Activated CD4-positive, alpha-beta T cell treated with anti-CD3 and anti-CD28 coated beads, Interleukin-2, amount 50 U/mL, for 16 hours (primary cell): ENCODE results near the gene NPW.

ENCODE experiments used
- DNase-seq: peaks from one replicate; pipeline ENCODE4 v3.0.0-alpha.2; 2020

NPW gene

DNA sequence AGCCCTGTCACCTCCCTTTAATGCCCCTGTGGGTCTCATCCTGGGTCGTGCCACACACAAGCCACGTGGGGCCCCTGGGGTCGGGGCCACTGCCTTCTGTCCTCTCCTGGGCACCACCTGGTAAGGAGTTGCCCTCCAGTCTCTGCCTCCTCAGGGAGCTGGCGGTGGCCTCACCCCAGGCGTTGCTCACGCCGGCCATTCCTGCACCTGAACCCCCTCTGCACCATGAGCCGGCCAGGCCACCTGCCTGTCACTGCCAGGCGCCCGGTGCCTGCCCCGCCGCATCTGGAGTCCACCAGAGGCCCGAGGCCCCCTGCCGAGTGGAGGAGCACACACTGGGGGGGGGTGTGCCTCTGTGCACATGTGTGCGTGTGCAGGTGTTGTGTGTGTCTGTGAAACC is 17.5 kb downstream of the NPW start:
- DNase-seq, result no peak

DNA sequence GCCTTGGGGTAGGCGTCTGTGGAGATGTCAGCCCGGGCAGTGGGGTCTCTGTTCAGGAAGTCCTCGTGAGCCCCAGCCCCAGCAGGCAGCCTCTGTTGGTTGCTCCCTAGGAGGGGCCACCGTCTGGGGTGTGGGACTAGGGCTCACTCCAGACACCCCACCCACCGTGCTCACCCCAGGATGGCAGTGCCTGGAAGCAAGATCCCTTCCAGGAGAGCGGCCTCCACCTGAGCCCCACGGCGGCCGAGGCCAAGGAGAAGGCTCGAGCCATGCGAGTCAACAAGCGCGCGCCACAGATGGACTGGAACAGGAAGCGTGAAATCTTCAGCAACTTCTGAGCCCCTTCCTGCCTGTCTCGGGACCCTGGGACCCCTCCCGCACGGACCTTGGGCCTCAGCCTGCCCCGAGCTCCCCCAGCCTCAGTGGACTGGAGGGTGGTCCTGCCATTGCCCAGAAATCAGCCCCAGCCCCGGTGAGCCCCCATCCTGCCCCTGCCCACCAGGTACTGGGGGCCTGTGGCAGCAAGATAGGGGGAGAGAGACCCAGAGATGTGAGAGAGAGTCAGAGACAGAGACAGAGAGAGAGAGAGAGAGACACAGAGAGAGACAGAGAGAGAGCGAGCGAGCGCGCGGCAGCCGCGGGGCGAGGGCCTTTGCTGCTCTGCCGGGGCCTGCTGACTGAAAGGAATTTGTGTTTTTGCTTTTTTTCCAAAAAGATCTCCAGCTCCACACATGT is 18.2 kb downstream of the NPW start:
- DNase-seq, result no peak

DNA sequence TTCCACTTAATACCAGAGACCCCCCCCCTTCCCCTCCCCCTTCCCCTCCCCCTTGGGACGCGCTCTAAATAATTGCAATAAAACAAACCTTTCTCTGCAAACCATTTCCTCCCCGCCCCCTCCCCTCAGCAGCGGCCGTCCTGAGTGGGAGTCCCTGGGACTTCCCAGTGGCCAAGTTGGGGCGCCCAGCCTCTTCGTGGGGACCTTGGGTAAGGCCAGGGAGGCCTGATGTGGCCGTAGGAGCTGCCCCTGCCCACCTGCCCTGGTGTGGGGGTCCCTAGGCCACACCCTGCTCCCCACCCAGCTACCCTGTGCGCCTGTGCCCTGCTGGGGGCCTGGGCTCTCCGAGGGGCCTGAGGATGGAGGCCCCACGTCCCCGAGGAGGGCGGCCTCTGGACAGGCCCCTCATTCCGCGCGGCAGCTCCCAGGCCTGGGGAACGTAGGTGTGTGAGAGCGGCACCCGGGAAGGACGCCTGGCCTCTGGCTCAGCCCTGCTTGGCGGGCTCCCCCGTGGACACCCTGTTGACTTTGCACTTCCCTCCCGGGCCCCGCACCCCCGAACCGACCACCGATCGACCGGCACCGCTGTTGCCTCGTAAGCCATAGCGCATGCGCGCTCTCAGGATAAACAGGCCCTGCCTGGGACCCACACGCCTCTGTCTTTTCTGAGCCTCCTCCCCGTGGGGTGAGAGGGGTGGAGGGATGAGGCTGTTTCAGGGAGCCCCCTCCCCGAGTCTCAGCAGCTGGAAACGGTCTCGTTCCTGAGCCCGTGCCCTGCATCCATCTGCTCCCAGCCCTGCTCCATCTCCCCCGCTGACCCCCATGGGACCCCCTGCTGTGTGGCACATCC is 19.0 kb downstream of the NPW start:
- no peak for DNase-seq

DNA sequence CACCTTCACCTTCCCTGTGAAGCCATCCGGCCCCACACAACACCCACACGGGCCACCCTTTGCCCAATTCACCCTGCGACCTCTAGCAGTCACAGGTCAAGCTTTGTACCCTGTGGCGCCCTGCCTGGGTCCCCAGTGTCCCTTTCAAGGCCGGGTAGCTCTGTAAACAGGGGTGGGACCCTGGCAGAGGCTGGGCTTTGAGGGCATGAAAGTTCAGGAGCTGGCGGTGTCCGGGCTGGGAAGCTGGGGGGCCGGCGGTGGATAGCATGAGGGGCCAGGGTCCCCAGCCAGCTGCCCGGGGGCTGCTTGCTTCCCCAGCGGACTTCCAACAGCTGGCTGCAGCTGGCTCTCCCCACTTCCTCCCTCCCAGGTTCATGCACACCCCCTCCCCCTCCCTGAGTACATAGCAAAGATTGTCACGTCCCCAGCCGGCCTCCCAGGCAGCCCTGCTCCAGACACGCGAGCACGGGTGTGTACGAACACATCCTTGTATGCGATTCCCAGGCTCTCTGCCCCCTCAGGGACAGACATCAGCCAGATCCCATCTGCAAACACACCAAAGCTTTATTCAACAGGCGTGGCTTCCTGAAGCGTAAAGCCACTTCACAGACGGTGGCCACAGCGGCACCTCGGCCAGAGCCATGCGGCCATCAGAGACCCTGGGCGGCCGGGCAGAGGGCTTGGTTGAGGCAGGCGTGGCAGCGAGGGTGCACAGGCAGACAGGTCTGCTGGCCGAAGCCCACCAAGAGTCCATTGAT is 19.9 kb downstream of the NPW start:
- DNase-seq, result no peak

DNA sequence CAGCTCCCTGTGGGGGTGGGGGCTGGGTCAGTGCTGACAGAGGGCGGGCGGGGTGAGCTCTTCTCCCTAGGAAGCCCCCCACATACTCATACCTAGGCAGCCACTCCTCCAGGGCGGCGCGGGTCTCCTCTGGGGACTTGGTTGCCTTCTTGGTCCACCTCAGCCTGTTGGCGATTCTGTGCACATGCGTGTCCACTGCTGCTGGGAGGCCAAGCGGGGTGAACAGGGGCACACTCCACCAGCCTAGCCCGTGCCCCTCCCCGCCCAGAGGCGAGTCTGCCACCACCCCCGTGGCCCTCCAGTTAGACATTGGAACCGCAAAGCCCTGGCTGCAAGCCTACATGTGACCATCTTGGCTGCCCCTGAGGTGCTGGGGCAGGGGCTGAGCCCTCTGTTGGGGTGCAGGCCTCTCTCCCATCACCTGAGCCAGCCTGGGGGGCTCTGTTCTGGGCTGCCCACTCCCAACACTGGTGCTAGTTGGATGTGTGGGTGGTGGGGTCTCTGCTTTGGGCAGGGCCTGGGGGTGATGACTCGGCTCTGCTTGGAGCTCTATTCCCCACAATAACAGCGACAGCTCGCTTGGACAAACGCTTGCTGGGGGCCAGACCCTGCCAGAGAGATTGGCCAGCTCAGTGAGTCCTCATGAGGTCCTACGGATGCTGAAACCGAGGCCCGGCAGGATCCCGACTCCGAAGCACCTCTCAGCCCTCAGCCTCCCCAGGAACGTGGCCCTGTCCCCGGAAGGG is 20.6 kb downstream of the NPW start:
- DNase-seq, result no peak

DNA sequence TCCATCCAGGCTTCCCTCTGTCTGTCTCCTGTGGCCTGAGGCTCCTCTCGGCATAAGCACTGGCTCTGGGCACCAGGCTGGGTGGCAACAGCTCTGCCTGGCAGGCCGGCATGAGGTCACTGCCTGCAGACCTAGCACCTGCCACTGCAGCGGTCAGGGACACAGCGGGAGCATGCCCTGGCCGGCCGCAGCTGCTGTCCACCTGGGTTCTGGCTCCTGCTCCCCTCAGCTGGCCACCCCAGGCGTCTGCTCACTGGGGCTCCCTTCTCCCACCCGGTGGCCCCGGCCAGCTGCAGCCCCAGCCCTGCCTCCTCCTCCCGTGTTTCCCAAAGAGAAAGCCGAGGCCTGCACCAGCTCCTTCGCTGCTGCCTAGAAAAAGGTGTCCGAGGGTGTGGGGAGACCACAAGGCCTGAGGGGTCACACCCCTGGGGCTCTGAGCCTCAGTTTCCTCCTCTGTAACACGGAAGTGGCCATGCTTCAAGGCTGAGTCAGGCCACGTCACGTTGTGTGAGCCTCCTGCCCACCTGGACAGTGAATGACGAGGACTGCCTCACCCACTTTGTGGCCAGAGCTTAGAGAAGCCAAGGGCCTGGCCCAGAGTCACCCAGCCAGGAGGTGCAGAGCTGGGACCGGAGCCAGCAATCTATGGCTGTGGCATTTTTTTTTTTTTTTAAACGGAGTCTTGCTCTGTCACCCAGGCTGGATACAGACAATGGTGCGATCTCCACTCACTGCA is 21.4 kb downstream of the NPW start:
- DNase-seq, result no peak

DNA sequence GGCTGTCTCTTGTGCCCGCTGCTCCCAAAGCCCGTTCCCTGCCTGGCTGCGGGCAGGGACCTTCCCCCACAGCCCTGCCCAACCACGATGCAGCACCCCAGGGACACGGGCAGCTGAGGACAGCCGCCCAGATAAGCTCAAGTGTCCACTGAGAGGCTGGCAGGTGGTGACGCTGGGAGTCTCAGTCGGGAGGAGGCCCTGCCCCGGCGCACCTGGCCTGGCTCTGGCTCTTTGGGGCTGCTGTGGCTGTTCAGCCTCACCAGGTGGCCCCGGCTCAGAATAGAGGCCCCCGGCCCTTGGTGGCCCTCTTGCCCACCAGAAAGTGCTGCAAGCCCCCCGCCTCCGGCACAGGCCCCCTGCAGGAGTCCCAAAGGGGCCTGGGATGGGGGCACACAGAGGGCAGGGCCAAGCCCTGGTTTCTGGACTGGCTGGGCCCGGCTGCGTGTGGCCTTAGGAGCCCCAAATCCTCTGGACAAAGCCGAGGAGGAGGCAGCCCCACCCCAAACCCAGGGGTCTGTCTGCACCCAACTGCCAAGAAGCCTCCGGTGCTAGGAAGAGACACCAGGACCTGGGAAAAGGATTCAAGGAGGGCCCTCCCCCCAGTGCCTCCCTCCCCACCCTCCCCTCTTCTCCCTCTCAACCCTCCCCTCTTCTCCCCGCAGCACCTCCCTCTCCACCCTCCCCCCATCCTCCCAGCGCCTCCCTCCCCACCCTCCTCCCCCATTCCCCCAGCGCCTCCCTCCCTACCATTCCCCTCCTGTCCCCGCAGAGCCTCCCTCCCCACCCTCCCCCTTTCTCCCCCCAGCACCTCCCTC is 22.8 kb downstream of the NPW start:
- DNase-seq, result no peak

DNA sequence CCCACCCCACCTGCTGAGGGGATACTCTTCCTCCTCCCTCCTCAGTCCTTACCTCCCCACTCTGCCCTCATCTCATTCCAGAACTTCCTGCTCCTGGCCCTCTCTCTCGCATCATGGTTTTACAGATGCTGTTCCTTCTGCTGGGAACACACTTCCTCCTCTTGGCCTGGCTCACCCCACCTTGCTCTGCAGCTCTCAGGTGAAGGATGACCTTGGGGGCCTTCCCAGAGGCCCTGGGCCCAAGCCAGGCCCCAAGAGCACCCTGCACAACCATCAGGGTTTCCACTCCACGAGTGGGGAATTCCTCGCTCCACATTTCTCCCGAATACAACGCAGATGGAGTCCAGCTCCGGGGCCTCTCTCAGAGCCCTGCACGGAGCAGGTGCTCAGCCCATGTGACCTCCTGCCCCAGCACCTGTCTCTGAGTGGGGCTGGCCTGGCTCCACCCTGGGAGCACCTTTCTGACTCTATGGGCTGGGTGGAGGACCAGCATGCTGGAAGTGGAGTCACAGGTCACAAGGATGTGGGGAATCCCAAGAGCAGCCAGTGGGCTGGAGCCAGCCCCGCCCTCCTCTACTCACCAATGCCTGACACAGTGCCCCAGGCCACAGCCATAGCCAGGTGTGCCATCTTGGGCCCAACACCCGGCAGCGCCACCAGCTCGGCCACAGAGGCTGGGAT is 23.5 kb downstream of the NPW start:
- no peak for DNase-seq

DNA sequence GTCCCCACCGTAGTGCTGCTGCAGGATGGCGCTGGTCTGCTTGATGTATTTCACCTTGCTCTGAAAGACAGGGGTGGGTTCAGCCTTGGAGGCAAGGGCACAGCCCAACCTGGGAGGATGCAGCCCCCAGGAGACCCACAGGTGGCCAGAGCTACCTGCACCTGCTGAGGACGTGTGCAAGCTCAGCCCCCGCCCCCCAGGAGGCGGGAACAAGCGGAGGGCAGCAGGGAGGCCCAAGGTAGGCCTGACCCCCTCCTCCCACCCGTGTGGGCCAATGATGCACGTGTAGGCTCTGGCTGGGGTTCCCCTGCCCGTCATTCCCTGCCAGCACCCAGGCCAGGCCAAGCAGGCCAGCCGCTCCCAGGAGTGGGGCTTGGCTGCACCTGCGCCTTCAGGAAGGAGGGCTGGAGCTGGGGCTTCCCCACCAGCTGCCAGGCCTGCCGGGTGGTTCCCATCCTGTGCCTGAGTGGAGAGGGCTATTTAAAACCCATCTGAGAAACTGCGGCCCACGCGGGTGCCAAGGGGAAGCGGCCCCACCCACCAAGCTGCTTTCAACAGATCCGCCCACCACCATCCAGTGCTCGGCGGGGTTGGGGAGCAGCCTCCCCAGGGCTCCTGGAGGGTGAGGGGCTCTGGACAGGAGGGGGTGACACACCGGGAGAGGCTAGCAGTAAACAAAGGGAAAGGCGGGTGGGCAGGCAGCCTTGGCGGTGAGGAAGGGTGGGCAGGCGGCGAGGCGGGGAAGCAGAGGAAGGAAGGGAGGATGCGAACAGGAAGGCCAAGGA is 24.3 kb downstream of the NPW start:
- no peak for DNase-seq

DNA sequence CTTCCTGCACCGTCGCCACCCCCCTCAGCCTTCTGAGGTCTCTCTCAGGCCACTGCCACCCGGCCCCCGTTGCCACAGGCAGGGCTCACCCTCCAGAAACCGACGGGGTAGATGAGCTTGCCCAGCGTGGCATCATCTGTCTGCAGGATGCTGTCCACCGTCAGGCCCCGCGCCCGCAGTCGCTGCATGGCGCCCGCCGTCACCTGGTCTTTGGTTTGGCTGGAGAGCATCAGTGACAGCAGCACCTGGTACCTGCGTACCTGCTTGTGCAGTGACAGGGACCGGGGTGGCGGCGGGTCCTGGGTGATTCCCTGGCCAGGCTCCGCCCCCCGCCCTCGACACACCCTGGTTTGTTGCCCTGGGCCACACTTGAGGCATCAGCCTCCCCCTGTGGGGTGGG is 25.0 kb downstream of the NPW start:
- DNase-seq, result no peak

DNA sequence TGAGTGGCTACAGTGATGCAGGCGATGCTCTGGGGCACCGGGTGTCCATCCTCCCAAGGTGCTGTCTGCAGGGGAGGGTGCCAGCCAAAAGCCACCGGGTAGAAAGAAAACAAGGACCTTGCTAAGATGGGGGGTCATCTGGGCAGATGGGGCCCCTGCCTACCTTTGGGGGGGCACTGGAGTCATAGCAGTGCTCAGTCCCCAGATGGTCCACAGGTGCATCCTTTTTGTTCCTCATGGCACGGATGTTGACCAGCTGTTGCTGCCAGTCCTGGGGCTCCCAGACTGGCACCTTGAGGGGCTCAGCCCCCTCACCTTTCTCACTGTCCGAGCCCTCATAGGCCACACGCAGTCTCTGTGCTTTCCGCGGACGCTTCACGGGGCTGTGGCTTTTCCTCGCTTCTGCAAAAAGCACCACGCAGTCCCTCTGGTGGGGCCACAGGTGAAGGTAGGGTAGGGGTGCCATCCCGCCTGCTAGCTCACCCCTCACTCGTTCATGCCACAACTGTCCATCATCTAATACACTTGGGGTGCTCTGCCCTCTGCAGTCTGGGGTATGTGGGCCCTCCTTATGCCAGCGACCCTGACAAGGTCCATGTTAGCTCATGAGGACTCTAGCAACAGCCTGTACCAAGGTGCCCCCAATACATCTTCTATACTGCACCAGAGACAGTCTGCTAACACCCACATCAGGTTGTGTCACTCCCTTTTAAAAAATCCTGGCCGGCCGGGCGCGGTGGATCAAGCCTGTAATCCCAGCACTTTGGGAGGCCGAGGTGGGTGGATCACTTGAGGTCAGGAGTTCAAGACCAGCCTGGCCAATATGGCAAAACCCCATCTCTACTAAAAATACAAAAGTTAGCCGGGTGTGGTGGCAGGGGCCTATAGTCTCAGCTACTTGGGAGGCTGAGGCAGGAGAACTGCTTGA is 26.6 kb downstream of the NPW start:
- no peak for DNase-seq

DNA sequence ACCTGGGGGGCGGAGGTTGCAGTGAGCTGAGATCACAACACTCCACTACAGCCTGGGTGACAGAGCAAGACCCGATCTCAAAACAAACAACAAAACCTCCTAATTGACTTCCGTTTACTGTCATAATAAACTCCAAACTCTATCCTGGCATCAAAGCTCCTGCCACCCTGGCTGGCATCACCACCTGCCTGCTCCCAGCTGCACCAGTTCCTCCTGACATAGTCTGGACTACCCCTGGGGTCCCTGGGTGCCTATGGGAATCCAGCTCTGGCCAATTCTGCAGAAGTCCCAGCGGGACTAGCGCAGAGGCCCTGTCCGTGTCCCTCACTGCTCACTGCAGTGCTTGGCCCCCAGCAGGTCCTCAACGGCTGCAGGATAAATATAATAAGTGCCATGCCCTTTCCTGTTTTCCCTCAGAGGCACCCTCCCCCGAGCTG is 27.3 kb downstream of the NPW start:
- no peak for DNase-seq

DNA sequence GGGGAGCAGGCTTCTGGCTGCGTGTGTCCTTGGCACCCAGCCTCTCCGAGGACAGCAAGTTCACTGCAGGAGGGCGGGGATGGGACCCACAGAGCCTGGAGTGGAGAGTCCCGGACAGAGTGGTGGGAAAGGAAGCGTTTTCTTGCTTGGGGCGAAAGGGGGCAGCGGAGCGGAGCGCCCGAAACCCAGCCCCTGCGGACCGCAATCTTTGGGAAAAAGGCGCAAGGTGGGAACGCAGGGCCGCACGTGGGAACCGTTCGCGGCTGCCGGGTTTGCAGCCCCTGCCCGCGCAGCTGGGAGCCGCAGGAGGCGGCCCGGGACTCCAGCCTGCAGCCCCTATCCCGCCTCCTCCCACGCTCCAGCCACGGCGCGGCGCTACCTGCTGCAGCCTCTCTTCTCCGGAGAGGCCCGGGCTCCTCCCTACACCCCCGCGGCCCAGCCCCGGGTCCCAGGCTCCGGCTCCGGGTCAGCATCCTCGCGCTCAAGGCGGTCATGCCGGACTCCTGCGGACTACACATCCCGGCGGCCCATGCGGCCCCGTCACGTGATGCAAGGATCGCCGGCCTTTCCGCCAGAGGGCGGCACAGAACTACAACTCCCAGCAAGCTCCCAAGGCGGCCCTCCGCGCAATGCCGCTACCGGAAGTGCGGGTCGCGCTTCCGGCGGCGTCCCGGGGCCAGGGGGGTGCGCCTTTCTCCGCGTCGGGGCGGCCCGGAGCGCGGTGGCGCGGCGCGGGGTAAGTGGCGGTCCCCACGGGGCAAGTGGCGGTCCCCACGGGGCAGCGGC is 27.9 kb downstream of the NPW start, which contains the start of the genes NTHL1 and TSC2:
NTHL1 (minus strand) TSS at position 505 of the 786 bp plus-strand sequence; CDS start at position 494, 11 bp downstream.
TSC2 (plus strand) TSS at position 656 of the 786 bp plus-strand sequence. CDS start 631 bp downstream, outside the sequence.
- peak; percentile 98 for DNase-seq

DNA sequence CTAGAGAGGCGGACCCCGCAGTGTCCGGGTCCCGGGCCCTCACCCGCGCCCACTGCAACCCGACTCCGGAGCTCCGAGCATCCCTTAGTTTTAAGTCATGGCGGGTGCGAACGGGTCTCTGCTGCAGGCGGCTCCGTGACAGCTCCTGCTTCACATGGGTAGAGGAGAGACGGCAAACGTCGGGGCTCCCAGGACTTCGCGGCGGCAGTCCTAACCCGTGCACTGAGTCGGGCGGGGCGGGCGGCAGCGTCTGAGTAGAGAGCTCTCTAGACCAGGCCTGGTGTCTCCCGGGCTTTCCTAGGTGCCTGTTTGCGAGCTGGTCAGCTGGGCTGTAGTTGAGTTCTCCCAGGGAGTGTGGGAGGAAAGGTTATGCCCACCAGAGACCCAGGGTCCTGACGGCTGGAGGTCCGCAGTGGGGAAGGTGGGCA is 28.5 kb downstream of the NPW start:
- no peak for DNase-seq

DNA sequence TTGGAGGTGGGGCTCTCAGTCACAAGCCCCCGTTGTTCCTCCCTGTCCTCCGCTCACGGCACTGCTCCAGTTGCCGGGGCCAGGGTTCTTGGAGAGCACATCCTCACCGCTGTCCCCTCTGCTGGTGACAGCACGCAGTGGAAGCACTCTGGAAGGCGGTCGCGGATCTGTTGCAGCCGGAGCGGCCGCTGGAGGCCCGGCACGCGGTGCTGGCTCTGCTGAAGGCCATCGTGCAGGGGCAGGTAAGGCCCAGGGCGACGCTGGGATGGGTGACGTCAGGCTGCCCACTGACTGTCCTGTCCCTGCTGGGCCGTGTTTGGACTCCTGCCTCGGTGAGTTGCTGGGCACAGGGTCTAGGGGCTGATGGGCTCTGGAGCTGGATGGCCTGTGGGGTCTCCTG is 33.6 kb downstream of the NPW start:
- DNase-seq, result no peak

DNA sequence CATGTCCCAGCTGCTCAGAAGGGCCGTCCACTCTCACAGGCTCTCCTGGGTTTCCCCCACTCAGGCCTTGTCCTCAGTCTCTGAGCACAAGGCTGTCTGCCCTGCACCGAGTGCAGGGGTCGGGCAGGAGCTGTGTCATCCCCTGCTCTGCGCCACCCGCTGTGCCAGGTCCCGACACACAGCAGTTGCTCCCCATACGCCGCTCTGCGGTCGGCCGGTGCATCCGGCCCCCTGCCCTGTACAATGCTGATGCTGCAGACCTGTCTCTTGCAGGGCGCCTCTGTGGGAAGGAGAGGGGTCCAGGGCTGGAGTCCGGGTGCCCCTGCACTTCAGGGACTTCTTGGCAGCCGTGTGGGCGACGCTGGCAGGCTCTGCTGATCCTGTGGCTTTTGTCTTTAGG is 34.3 kb downstream of the NPW start:
- no peak for DNase-seq

DNA sequence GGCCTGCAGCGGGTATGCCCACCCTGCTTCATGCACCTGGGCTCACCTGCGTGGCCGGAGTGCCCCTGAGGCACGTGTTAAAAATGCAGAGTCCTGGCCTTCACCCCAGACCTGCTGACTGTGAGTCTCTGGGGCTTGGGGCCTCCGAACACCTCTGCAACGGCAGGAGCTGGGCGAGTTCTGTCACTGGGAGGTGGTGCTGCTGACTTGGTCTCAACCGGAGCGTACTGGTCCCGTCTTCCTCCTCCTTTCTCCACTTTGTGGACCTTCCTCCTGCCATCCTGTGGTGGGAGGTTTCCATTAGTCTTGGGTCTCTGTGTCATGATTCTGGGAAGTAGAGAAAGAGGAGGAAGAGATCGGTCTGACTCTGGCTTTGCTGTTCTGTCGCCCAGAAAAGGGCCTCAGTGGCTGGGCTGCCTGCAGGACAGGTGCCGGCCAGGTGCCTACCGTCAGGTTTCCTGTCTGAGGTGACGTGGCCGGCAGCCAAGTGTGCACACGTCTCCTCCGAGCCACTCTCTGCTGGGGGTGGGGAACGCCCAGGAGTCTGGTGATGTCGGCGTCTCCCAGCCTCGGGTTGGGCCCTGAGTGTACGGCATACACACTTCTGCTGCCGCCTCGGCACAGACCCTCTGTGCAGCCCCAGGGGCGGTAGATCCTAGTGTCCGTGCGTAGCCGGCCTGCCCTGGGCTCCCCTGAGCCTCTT is 35.1 kb downstream of the NPW start:
- no peak for DNase-seq
